NCI-H510A treated with DMSO at 0.1 percent for 48 hours (cell line): ENCODE results near the gene CARD10.
"Not testable (repeated sequence)": the region's sequence is repeated elsewhere in the genome, so short reads cannot be mapped to it uniquely, and the experiment has no call there.

Source experiments
- DNase-seq: peaks from one replicate; lab custom pipeline; 2025; lab: John Stamatoyannopoulos, UW

The CARD10 gene

GRCh38 chr22:37556710-37557109, 37.5 kb upstream of the CARD10 start:
- DNase-seq = no peak

GRCh38 chr22:37555029-37555428, 35.8 kb upstream of the CARD10 start:
- DNase-seq = no peak

- DNase-seq = no peak
Observed at GRCh38 chr22:37553725-37554124, 34.5 kb upstream of the CARD10 start.

- DNase-seq = no peak
Observed at GRCh38 chr22:37552524-37553163, 33.4 kb upstream of the CARD10 start.

GRCh38 chr22:37551981-37552380, 32.8 kb upstream of the CARD10 start:
- no peak for DNase-seq

- DNase-seq = not testable (repeated sequence)
Observed at GRCh38 chr22:37550921-37551320, 31.7 kb upstream of the CARD10 start.

- no peak for DNase-seq
Observed at GRCh38 chr22:37549704-37550059, 30.5 kb upstream of the CARD10 start.

GRCh38 chr22:37547251-37547741, 28.1 kb upstream of the CARD10 start:
- no peak for DNase-seq

- DNase-seq = no peak
Observed at GRCh38 chr22:37546437-37547250, 27.4 kb upstream of the CARD10 start.

- DNase-seq = no peak
Observed at GRCh38 chr22:37545703-37546436, 26.7 kb upstream of the CARD10 start.

- DNase-seq = no peak
Observed at GRCh38 chr22:37544955-37545702, 25.9 kb upstream of the CARD10 start.

- DNase-seq = no peak
Observed at GRCh38 chr22:37542959-37543358, 23.7 kb upstream of the CARD10 start.

- not testable (repeated sequence) for DNase-seq
Observed at GRCh38 chr22:37542416-37542815, 23.2 kb upstream of the CARD10 start.

- DNase-seq = not testable (repeated sequence)
Observed at GRCh38 chr22:37539790-37540189, 20.6 kb upstream of the CARD10 start.

- peak; percentile 71 for DNase-seq
Observed at GRCh38 chr22:37538590-37539357, 19.6 kb upstream of the CARD10 start.

GRCh38 chr22:37535159-37535558, 15.9 kb upstream of the CARD10 start:
- no peak for DNase-seq

GRCh38 chr22:37534445-37534844, 15.2 kb upstream of the CARD10 start:
- DNase-seq = no peak

- DNase-seq = peak; percentile 5
Observed at GRCh38 chr22:37533995-37534394, 14.8 kb upstream of the CARD10 start.

GRCh38 chr22:37529652-37530345, 10.6 kb upstream of the CARD10 start:
- no peak for DNase-seq

- DNase-seq = not testable (repeated sequence)
Observed at GRCh38 chr22:37527952-37528351, 8.7 kb upstream of the CARD10 start.
